ENCODE measurements around the gene ATP4A.

The ATP4A gene

GRCh38 chr19:35560271-35560670, 3.2 kb downstream of the ATP4A start:
- no peaks in the 10 kb centered on the region for H3K79me2 ChIP-seq (ENCODE audit: insufficient read depth, low read length)
- ATAC-seq (ENCODE audit: insufficient read depth, low read depth) (no peak), DNase-seq (no peak)
- H3K36me3 ChIP-seq (ENCODE audit: insufficient read depth, low read length): no peaks in the 10 kb centered on the region
- 0 out of 2 replicates have a peak, but pooled peaks cover 2% of the 10 kb centered on the region for H4K20me1 ChIP-seq (ENCODE audit: insufficient read depth, low read length)
- H3K27me3 ChIP-seq (ENCODE audit: insufficient read depth, low read length, poor library complexity): no peaks in the 10 kb centered on the region
- H3K9ac ChIP-seq (ENCODE audit: low read depth, low read length): no peak overlapping the region
- H3K9me3 ChIP-seq (ENCODE audit: insufficient read depth, low read length, severe bottlenecking): no peaks in the 10 kb centered on the region
- H3K4me3 ChIP-seq (ENCODE audit: low read depth in 1 of 2, low read length in 2 of 2): no peak overlapping the region
- no peak for TF ChIP-seq CTCF (IDR thresholded peaks at IDR 0.05; ENCODE audit: borderline replicate concordance, extremely low read depth, low read length, poor library complexity, severe bottlenecking)
- no peak for TF ChIP-seq EZH2 (IDR thresholded peaks at IDR 0.05; ENCODE audit: borderline replicate concordance, low read depth, low read length, severe bottlenecking)
- no peak overlapping the region for H3K4me2 ChIP-seq (ENCODE audit: insufficient read depth, low read length)
- no peak overlapping the region for H3K27ac ChIP-seq (ENCODE audit: low read length)
- no peak overlapping the region for H2AFZ ChIP-seq (ENCODE audit: low read depth, low read length)
- no peaks in the 10 kb centered on the region for H3K4me1 ChIP-seq (ENCODE audit: insufficient read depth, low read length)

GRCh38 chr19:35559781-35560180, 3.7 kb downstream of the ATP4A start:
- H3K4me1 ChIP-seq (ENCODE audit: insufficient read depth, low read length): no peaks in the 10 kb centered on the region
- H4K20me1 ChIP-seq (ENCODE audit: insufficient read depth, low read length): 0 out of 2 replicates have a peak, but pooled peaks cover 5% of the 10 kb centered on the region
- H3K9ac ChIP-seq (ENCODE audit: low read depth, low read length): no peak overlapping the region
- H3K4me3 ChIP-seq (ENCODE audit: low read depth in 1 of 2, low read length in 2 of 2): no peak overlapping the region
- no peak overlapping the region for H2AFZ ChIP-seq (ENCODE audit: low read depth, low read length)
- ATAC-seq (ENCODE audit: insufficient read depth, low read depth) (no peak), DNase-seq (no peak)
- no peak overlapping the region for H3K4me2 ChIP-seq (ENCODE audit: insufficient read depth, low read length)
- TF ChIP-seq EZH2 (IDR thresholded peaks at IDR 0.05; ENCODE audit: borderline replicate concordance, low read depth, low read length, severe bottlenecking) (no peak), CTCF (IDR thresholded peaks at IDR 0.05; ENCODE audit: borderline replicate concordance, extremely low read depth, low read length, poor library complexity, severe bottlenecking) (no peak)
- no peak overlapping the region for H3K27ac ChIP-seq (ENCODE audit: low read length)
- H3K79me2 ChIP-seq (ENCODE audit: insufficient read depth, low read length): no peaks in the 10 kb centered on the region
- no peaks in the 10 kb centered on the region for H3K27me3 ChIP-seq (ENCODE audit: insufficient read depth, low read length, poor library complexity)
- H3K36me3 ChIP-seq (ENCODE audit: insufficient read depth, low read length): no peaks in the 10 kb centered on the region
- no peaks in the 10 kb centered on the region for H3K9me3 ChIP-seq (ENCODE audit: insufficient read depth, low read length, severe bottlenecking)

- Histone ChIP-seq H3K4me2 (ENCODE audit: insufficient read depth, low read length) (no peak overlapping the region), H3K4me3 (ENCODE audit: low read depth in 1 of 2, low read length in 2 of 2) (no peak overlapping the region), H4K20me1 (ENCODE audit: insufficient read depth, low read length) (0 out of 2 replicates have a peak, but pooled peaks cover 5% of the 10 kb centered on the region), H2AFZ (ENCODE audit: low read depth, low read length) (no peak overlapping the region), H3K36me3 (ENCODE audit: insufficient read depth, low read length) (no peaks in the 10 kb centered on the region), H3K79me2 (ENCODE audit: insufficient read depth, low read length) (no peaks in the 10 kb centered on the region), H3K27ac (ENCODE audit: low read length) (no peak overlapping the region), H3K27me3 (ENCODE audit: insufficient read depth, low read length, poor library complexity) (no peaks in the 10 kb centered on the region), H3K9me3 (ENCODE audit: insufficient read depth, low read length, severe bottlenecking) (no peaks in the 10 kb centered on the region), H3K4me1 (ENCODE audit: insufficient read depth, low read length) (no peaks in the 10 kb centered on the region), H3K9ac (ENCODE audit: low read depth, low read length) (no peak overlapping the region)
- DNase-seq (no peak), ATAC-seq (ENCODE audit: insufficient read depth, low read depth) (no peak)
- TF ChIP-seq EZH2 (IDR thresholded peaks at IDR 0.05; ENCODE audit: borderline replicate concordance, low read depth, low read length, severe bottlenecking): no peak
- TF ChIP-seq CTCF (IDR thresholded peaks at IDR 0.05; ENCODE audit: borderline replicate concordance, extremely low read depth, low read length, poor library complexity, severe bottlenecking): no peak
Observed at GRCh38 chr19:35559281-35559659, 4.2 kb downstream of the ATP4A start.
